ENCODE data around the gene ANKRD26. TPM values are rescaled to one million over a fixed set of nuclear protein-coding genes. Genes with fewer than 3 reads are reported as not detected.

ANKRD26 gene
- polyA plus RNA-seq, 2 of the 4 experiments (the other 2 are of a cell fraction): 4.0 to 4.1 TPM

DNA sequence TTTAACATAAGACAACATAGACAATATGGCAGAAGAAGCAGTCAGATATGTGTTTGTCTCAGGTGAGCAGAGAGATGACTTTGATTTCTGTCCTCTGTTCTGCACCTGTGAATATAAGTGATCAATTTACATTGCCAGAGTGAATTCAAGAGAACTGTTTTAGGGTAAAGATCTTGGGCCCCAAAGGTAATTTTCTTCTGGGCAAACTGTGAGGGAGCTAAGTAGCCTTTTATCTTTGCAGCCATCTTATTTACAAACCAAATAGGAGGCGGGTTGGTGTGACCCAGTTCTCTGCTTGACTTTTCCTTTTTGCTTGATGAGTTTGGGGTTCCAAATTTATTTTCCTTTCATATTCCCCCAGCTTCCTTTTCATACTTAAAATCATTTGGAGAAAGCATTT, 118.2 kb downstream of the ANKRD26 start:
- Histone ChIP-seq H3K4me1 (no peaks in the 10 kb centered on the region), H3K9me3 (no peaks in the 10 kb centered on the region), H3K27ac (no peak overlapping the region), H3K4me3 (no peak overlapping the region), H3K4me2 (no peak overlapping the region)
- POLR2A ChIA-PET: no interaction called here
- WGBS (ENCODE audit: missing lambda C conversion rate): 83% methylated on average over 1 of the region's 1 CpG
- CTCF ChIA-PET: interaction anchor here (1.1 kb wide), 1 partner anchor 10 kb away, joined by 4 read pairs; no protein-coding TSS in a partner anchor
- ATAC-seq: no peak
- TF ChIP-seq, protein P1, sequence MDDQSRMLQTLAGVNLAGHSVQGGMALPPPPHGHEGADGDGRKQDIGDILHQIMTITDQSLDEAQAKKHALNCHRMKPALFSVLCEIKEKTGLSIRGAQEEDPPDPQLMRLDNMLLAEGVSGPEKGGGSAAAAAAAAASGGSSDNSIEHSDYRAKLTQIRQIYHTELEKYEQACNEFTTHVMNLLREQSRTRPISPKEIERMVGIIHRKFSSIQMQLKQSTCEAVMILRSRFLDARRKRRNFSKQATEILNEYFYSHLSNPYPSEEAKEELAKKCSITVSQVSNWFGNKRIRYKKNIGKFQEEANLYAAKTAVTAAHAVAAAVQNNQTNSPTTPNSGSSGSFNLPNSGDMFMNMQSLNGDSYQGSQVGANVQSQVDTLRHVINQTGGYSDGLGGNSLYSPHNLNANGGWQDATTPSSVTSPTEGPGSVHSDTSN (IDR thresholded peaks at IDR 0.05): no peak
- TF ChIP-seq NR3C1 (IDR thresholded peaks at IDR 0.05) (no peak), MAZ (IDR thresholded peaks at IDR 0.05; ENCODE audit: borderline replicate concordance, low read depth, low read length) (no peak), CEBPB (IDR thresholded peaks at IDR 0.05) (no peak)
- FAIRE-seq: no peak
- no peak for DNase-seq (ENCODE audit: low read depth in 1 of 2, low spot score in 1 of 2)

DNA sequence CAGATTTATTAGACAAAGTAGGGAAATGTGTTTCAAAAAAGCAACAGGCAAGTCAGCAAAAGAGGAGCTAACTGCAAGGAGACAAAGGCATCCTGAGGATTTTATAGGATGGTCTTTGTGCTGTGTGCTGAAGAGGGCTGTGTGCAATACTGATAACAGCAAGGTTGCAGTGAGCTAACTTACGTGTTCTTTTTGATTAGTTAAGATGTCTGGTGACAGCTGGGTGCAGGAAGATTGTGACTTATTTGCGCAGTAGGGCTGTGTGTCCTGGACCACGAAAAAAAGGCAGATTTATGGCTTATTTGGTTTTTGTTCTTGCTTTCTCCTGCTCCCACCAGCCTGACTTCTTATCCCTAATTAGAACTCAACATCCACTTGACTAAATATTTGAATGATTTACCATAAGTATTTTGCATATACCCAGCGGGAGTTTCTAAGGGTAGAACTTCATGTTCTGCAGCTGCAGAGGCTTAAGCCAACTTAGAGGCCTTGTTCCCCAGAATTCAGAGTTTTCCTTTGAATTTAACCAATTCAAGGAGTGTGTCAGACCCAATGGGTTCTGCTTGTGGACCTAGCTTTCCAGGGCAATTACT, 119.0 kb downstream of the ANKRD26 start:
- no peaks in the 10 kb centered on the region for H3K4me1 ChIP-seq
- ChIA-PET CTCF (interaction anchor here (1.2 kb wide), 1 partner anchor 255 kb away, joined by 3 read pairs; no protein-coding TSS in a partner anchor), POLR2A (no interaction called here)
- WGBS (ENCODE audit: missing lambda C conversion rate): 76% methylated on average over 4 of the region's 4 CpGs
- no peak overlapping the region for H3K4me2 ChIP-seq
- no peak overlapping the region for H3K4me3 ChIP-seq
- no peak overlapping the region for H3K27ac ChIP-seq
- no peaks in the 10 kb centered on the region for H3K9me3 ChIP-seq
- FAIRE-seq: no peak
- TF ChIP-seq, protein P1 (IDR thresholded peaks at IDR 0.05): no peak
- TF ChIP-seq FOXS1 (CRISPR knock-in tag; IDR thresholded peaks at IDR 0.05) (no peak), TFCP2L1 (CRISPR knock-in tag; IDR thresholded peaks at IDR 0.05) (no peak), CHD4 (IDR thresholded peaks at IDR 0.05; ENCODE audit: borderline replicate concordance) (no peak), NPAS2 (CRISPR knock-in tag; IDR thresholded peaks at IDR 0.05; ENCODE audit: borderline replicate concordance) (no peak), TP53 (CRISPR knock-in tag; IDR thresholded peaks at IDR 0.05) (no peak), RFX5 (IDR thresholded peaks at IDR 0.05) (no peak), PHF8 (IDR thresholded peaks at IDR 0.05; ENCODE audit: borderline replicate concordance, low read depth) (no peak), HOXB5 (CRISPR knock-in tag; IDR thresholded peaks at IDR 0.05) (no peak), POLR2A (IDR thresholded peaks at IDR 0.05; ENCODE audit: low read length) (no peak), FOSB (CRISPR knock-in tag; IDR thresholded peaks at IDR 0.05) (no peak), NR3C1 (IDR thresholded peaks at IDR 0.05) (no peak), HDAC2 (IDR thresholded peaks at IDR 0.05) (no peak), FOSL2 (IDR thresholded peaks at IDR 0.05) (no peak), FOSL2 (CRISPR knock-in tag; IDR thresholded peaks at IDR 0.05) (no peak)
- TF ChIP-seq, protein P2, sequence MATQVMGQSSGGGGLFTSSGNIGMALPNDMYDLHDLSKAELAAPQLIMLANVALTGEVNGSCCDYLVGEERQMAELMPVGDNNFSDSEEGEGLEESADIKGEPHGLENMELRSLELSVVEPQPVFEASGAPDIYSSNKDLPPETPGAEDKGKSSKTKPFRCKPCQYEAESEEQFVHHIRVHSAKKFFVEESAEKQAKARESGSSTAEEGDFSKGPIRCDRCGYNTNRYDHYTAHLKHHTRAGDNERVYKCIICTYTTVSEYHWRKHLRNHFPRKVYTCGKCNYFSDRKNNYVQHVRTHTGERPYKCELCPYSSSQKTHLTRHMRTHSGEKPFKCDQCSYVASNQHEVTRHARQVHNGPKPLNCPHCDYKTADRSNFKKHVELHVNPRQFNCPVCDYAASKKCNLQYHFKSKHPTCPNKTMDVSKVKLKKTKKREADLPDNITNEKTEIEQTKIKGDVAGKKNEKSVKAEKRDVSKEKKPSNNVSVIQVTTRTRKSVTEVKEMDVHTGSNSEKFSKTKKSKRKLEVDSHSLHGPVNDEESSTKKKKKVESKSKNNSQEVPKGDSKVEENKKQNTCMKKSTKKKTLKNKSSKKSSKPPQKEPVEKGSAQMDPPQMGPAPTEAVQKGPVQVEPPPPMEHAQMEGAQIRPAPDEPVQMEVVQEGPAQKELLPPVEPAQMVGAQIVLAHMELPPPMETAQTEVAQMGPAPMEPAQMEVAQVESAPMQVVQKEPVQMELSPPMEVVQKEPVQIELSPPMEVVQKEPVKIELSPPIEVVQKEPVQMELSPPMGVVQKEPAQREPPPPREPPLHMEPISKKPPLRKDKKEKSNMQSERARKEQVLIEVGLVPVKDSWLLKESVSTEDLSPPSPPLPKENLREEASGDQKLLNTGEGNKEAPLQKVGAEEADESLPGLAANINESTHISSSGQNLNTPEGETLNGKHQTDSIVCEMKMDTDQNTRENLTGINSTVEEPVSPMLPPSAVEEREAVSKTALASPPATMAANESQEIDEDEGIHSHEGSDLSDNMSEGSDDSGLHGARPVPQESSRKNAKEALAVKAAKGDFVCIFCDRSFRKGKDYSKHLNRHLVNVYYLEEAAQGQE (IDR thresholded peaks at IDR 0.05): no peak
- TF ChIP-seq, protein P3, sequence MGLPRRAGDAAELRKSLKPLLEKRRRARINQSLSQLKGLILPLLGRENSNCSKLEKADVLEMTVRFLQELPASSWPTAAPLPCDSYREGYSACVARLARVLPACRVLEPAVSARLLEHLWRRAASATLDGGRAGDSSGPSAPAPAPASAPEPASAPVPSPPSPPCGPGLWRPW (IDR thresholded peaks at IDR 0.05): no peak
- TF ChIP-seq, protein P4, sequence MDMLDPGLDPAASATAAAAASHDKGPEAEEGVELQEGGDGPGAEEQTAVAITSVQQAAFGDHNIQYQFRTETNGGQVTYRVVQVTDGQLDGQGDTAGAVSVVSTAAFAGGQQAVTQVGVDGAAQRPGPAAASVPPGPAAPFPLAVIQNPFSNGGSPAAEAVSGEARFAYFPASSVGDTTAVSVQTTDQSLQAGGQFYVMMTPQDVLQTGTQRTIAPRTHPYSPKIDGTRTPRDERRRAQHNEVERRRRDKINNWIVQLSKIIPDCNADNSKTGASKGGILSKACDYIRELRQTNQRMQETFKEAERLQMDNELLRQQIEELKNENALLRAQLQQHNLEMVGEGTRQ (IDR thresholded peaks at IDR 0.05): no peak
- no peak for DNase-seq (ENCODE audit: low read depth in 1 of 2, low spot score in 1 of 2)
- ATAC-seq: no peak
